Measurements from ENCODE around the gene SIPA1L3. TPM values are rescaled to one million over a fixed set of nuclear protein-coding genes. Genes with fewer than 3 reads are reported as not detected.

Gene SIPA1L3
- total RNA-seq, 2 donors from 2014 or later, result 13.2 to 13.9 TPM

- intact Hi-C loops (cut with DNase I), result no loop called here
- DNase-seq (ENCODE audit: low spot score), result no peak
Measured at GRCh38 chr19:38107129-38107528, 200.1 kb downstream of the SIPA1L3 start.

- intact Hi-C loops (cut with DNase I), result no loop called here
- no peak for DNase-seq (ENCODE audit: low spot score)
Measured at GRCh38 chr19:38111898-38112297, 204.9 kb downstream of the SIPA1L3 start.

- no peak for DNase-seq (ENCODE audit: low spot score)
- intact Hi-C loops (cut with DNase I), result no loop called here
Measured at GRCh38 chr19:38114651-38115050, 207.6 kb downstream of the SIPA1L3 start.

DNA sequence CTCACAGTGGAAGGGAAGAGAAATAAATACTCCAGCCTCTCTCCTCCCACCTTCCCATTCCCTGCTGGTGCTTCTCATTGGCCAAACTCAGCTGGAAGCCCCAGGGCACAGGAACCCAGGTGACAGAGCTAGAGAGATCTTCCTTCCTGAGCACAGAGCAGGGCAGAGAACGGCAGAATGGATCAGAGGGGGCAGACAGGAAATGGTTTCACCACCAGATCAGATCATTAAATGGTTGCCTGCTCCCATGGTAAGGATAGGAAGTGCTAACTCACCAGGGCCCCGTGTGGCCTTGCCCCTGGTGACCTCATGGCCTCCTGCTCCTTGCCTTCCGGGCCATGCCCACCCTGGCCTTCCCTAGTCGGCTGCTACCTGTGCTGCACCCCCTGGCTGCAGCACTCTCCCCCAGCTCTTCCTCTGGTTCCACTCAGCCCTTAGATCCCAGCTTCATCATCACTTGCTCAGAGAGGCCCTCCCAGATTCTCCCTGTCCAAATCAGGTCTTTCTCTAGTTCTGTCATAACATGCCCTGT, 208.3 kb downstream of the SIPA1L3 start:
- DNase-seq (ENCODE audit: low spot score), result no peak
- intact Hi-C loops (cut with DNase I), result no loop called here

DNA sequence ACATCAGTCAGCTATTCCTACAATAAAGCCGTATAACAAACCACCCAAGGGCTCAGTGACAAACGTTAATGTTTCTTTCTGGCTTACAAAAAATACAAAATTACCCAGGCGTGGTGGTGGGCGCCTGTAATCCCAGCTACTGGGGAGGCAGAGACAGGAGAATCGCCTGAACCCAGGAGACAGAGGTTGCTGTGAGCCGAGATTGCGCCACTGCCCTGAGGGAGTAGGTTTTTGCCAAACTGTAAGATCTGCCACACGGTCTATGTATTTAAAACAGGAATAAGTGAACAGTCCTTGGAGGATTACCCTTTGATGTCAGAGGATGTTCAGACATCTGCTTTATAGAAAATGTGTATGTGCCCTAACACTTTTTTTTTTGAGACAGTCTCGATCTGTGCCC, 211.2 kb downstream of the SIPA1L3 start:
- intact Hi-C loops (cut with DNase I), result no loop called here
- DNase-seq (ENCODE audit: low spot score), result no peak

- DNase-seq (ENCODE audit: low spot score), result no peak
- intact Hi-C loops (cut with DNase I), result no loop called here
Measured at GRCh38 chr19:38120471-38121025, 213.5 kb downstream of the SIPA1L3 start.

DNA sequence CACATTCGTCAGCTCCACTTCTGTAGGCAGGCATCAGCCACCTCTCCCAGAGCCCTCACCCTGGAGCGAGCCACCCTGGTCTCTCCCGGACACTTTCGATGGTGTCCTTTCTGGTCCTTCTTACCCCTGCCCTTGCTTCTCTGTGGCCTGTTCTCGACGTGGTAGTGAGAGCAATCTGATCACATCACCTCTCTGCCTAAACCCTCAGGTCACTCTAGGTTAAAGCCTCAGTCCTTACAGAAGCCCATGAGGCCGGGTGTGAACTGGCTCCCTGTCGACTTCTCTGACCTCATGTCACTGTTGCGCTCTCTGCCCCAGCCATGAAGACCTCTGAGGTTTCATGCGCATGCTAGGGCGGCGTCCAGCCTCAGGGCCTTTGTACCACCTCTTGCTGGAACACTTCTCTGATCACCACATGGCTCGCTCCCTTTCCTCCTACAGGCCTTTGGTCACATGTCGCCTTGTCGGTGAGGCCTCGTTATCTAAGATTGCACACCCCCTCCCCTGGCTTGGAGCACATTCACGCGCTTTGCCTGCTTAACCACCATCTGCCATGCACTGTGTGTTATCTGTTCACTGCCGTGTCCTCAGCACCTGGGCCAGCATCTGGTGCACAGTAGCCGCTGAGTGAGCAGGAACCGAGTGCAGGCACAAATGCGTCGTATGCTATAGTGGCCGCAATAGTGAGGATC, 215.5 kb downstream of the SIPA1L3 start:
- intact Hi-C loops (cut with DNase I), result no loop called here
- DNase-seq (ENCODE audit: low spot score), result no peak

DNA sequence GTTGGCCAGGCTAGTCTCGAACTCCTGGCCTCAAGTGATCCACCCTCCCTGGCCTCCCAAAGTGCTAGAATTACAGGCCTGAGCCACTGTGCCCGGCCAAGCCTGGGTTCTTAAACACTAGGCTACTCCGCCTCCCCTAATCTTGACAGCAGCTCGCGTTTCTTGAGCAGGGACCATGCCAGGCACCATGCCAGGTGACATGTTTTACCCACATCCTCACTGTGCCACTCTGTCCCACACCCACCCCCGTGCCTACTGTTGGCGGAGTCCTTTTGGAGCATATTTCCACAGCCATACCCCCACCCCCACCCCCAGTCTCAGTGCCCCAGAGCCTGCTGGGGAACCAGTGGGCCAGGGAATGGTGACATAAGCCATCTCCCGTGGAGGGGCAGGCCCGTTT, 218.2 kb downstream of the SIPA1L3 start:
- DNase-seq (ENCODE audit: low spot score), result no peak
- intact Hi-C loops (cut with DNase I), result no loop called here

DNA sequence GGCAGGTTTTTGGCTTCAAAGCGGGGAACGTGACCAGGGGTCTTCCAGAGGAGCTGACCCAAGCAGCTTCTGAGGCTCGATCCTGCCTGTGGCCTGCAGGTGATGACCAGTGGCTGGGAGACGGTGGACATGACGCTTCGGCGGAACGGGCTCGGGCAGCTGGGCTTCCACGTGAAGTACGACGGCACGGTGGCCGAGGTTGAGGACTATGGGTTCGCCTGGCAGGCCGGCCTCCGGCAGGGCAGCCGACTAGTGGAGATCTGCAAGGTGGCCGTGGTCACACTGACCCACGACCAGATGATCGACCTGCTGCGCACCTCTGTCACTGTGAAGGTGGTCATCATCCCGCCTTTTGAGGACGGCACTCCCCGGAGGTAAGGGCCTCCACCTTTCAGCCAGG, 223.4 kb downstream of the SIPA1L3 start:
- intact Hi-C loops (cut with DNase I), result no loop called here
- no peak for DNase-seq (ENCODE audit: low spot score)

GRCh38 chr19:38132781-38133180, 225.8 kb downstream of the SIPA1L3 start:
- no peak for DNase-seq (ENCODE audit: low spot score)
- intact Hi-C loops (cut with DNase I), result no loop called here

DNA sequence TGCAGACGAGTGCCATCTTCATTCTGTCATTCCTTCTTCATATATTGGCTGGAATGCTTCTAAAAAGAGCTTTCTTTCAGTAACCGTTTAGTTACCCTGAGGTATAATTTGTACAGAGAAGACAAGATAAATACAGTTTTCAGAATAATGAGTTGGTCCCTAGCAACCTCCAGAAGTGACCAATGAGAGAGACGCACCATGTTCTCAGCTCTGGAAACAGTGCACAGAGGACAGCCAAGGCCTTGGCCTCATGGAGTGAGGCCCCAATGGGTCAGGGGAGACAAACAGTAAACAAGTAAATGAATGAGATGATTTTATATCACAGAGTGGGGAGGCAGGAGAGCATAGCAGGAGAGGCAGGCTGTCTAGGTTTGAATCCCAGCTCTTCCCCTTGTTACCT, 226.3 kb downstream of the SIPA1L3 start:
- intact Hi-C loops (cut with DNase I), result no loop called here
- DNase-seq (ENCODE audit: low spot score), result no peak

GRCh38 chr19:38134540-38135149, 227.6 kb downstream of the SIPA1L3 start:
- no peak for DNase-seq (ENCODE audit: low spot score)
- intact Hi-C loops (cut with DNase I), result no loop called here

DNA sequence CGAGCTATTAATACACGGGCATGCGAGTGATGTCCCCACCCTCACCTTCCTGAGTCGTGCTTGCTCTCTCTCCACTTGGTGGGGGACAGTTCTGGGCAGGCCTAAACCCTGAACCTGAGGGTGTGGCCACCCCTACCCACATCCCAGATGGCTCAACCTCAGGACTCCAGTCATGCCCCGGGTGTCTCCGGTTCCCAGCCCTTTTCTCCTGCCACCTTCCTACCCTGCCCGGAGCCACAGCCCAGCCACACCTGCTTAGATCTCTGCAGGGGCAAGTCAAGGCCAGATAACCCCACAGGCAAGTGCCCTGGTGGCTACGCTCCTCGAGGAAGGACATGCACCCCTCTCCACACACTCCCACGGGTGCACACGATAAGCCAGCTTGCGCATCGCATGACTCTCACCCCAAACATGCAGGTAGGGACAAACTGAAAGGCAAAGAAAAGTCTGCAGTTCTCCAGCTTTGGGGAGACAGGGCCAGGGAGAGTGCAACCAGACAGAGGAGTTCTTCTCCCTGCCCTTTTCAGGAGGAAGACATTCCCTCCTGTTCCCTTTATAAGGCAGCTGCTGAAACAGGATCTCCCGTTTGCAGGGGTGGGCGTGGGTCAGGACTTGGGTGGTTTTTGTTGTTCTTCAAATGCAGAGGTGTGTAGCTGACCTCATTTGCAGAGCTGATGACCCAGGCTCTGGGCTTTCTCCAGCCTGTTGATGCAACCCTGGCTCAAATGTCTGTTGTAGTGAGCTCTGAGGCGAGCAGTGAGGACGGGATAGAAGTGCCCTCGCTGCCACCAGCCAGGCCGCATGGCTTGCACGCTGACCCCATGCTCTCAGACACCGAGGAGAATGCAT, 228.4 kb downstream of the SIPA1L3 start:
- DNase-seq (ENCODE audit: low spot score), result no peak
- intact Hi-C loops (cut with DNase I), result no loop called here

DNA sequence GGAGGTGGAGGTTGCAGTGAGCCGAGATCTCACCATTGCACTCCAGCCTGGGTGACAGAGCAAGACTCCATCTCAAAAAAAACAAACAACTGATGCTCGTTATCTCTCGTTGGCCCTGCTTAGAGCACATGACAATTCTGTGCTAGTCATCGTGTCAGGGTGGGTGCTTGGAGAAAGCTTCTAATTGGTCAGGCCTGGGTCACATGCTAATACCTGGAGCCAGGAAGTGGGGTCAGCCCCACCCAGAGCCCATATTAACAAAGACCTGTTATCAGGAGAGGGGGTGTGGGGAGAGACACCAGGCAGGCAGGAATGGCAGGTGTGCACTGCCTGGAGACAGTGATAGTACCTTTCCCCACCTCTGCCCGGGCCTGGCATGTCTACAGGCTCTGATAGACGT, 232.1 kb downstream of the SIPA1L3 start:
- no peak for DNase-seq (ENCODE audit: low spot score)
- intact Hi-C loops (cut with DNase I), result no loop called here

DNA sequence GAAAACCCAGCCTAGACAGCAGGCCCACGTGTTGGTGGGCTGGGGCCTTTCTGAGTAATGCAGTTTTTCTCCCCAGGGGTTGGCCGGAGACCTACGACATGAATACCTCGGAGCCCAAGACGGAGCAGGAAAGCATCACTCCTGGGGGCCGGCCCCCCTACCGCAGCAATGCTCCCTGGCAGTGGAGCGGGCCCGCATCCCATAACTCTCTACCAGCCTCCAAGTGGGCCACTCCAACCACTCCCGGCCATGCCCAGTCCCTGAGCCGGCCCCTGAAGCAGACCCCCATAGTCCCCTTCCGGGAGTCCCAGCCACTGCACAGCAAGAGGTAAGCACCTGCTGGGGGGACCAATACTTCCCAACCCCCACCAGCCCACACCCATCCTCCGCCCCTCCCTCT, 234.1 kb downstream of the SIPA1L3 start:
- no peak for DNase-seq (ENCODE audit: low spot score)
- intact Hi-C loops (cut with DNase I), result no loop called here

DNA sequence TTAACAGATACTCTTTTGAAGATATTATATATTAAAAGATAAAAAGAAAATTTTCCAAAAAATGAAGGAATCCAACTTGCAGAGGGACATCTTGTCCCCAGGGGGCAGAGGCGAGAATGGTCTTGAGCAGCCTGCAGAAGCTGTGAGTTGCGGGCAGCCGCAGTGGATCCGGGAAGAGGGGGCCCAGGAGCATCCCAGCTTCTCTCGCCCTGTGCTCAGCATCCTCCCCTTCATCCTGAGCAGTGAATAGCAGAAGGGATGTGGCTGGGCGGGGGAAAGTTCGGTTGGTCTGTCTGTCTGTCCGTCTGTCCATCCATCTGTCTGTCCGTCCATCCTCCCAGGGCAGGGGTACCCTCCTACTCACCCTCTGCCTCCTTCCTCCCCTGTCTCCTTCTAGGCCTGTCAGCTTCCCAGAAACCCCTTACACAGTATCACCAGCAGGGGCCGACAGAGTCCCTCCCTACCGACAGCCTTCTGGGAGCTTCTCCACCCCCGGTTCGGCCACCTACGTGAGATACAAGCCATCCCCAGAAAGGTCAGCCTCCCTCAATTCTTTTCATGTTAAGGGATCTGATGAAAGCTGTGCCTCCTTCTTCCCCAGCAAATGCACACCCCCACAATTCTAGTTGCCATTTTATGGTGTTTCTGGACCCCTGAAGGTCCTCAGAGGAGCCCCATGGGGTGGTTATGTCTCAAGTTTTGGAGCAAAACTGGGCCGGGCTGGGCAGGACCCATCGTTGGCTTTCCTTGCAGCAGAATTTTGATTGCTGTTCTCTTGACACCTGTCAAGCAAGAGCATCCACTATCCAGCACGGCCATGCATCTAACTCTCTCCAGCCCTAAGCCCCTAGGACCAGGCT, 235.4 kb downstream of the SIPA1L3 start:
- intact Hi-C loops (cut with DNase I), result no loop called here
- peak; percentile 84 for DNase-seq (ENCODE audit: low spot score)

DNA sequence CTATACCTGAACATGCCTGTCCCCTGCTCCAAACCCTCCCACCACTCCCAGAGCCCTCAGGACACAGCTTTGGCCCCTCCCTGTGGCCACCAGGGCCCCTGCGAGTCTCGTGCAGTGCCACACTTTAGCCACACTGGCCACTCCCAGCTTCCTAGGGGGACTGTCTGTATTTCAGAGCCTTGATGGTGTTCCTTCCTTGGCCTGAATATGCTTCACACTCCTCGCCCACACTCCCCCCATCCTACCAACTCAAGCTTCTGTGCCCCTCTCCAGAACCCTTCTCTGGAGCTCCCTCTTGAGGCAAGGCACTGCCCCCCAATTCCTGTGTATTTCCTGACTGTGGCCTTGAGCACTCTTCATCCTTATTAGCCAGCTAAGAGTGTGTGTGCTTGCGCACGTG, 236.8 kb downstream of the SIPA1L3 start:
- intact Hi-C loops (cut with DNase I), result no loop called here

DNA sequence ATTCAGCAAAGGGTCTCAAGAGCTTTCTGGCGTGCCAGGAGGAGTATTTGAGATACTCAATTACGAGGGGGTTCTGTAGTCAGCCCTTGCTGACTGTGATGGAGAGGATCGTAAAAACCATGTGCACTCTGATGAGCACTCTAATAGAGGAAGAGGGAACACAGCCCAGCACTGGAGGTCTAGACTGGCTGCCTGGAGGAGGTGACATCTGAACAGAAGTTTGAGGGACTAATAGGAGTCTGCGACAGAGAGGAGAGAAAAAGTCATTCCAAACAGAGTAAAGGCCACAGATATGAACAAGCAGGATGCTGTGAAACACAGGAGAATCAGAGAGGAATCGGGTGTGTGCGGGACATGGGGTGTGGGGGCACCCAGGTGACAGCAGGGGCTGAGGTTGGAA, 237.7 kb downstream of the SIPA1L3 start:
- no peak for DNase-seq (ENCODE audit: low spot score)
- intact Hi-C loops (cut with DNase I), result no loop called here

More for the DNA sequence above, 236.8 kb downstream of the SIPA1L3 start:
- DNase-seq (ENCODE audit: low spot score), result no peak

DNA sequence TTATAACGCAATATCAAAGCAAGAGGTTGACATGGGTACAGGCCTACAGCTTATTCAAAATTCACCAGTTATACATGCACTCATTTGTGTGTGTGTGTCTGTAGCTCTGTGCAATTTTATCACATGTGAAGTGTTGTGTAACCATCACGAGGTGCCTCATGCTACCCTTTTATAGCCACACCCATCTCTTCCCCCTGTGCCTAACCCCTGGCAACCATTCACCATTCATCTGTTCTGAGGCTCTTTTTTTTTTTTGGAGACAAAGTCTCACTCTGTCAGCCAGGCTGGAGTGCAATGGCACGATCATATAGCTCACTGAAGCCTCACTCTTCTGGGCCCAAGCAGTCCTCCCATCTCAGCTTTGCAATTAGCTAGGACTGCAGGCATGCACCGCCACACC, 238.6 kb downstream of the SIPA1L3 start:
- intact Hi-C loops (cut with DNase I), result no loop called here

More for the DNA sequence above, 238.6 kb downstream of the SIPA1L3 start:
- no peak for DNase-seq (ENCODE audit: low spot score)
